GM12892 (cell line): ENCODE data around the gene PBX1.

ENCODE experiments used
- POLR2A ChIP-seq: IDR thresholded peaks from 2 replicates; pipeline ENCODE4 v1.6.1; 2011; ENCODE audit warnings: low read depth, low read length, control low read depth
- POLR2AphosphoS5 ChIP-seq: IDR thresholded peaks from 2 replicates; pipeline ENCODE4 v1.6.1; 2011; ENCODE audit warnings: low read depth, low read length, control low read depth
- TAF1 ChIP-seq: IDR thresholded peaks from 2 replicates; pipeline ENCODE4 v1.6.1; 2011; ENCODE audit warnings: low read depth, mild to moderate bottlenecking, control low read depth, low read length, borderline replicate concordance

GRCh38 chr1:164575356-164575886 is 16.4 kb downstream of the PBX1 start:
- no peak for TF ChIP-seq POLR2A
- no peak for TF ChIP-seq POLR2AphosphoS5
- TF ChIP-seq TAF1, result no peak
